HCT116 (cell line): ENCODE data around the gene TAB3.

ENCODE experiments used
- CBX3 ChIP-seq: IDR thresholded peaks from 2 replicates; pipeline ENCODE4 v1.6.1; 2012; ENCODE audit warnings: low read depth
- CTCF ChIP-seq, 3 experiments: fragments of 200-600 bp in 1 of 3; sonication (generic) in 1 of 3; IDR thresholded peaks in 2 of 3; conservative IDR thresholded peaks in 1 of 3; 2 replicates each; pipeline ENCODE4 v1.5.1; 2012 to 2017; ENCODE audit warnings: low read depth in 2 of 3, low read length in 2 of 3, antibody characterized with exemption in 1 of 3, borderline replicate concordance in 1 of 3, control low read depth in 1 of 3, mild to moderate bottlenecking in 1 of 3, mixed read lengths in 1 of 3, mixed run types in 1 of 3, moderate library complexity in 1 of 3; ENCODE audit not compliant: insufficient read depth in 1 of 3
- EZH2phosphoT487 ChIP-seq: fragments of 200-600 bp; IDR thresholded peaks from 2 replicates; pipeline ENCODE4 v1.6.1; 2018; ENCODE audit warnings: antibody characterized with exemption, borderline replicate concordance
- JUND ChIP-seq: IDR thresholded peaks from 2 replicates; pipeline ENCODE4 v1.6.1; 2012
- MAX ChIP-seq: IDR thresholded peaks from 2 replicates; pipeline ENCODE4 v1.6.1; 2012
- POLR2A ChIP-seq: IDR thresholded peaks from 2 replicates; pipeline ENCODE4 v1.7.0; 2011; ENCODE audit warnings: borderline replicate concordance; ENCODE audit not compliant: insufficient read depth, insufficient read length; ENCODE audit errors: extremely low read depth
- POLR2AphosphoS5 ChIP-seq: IDR thresholded peaks from 2 replicates; pipeline ENCODE4 v1.6.1; 2011; ENCODE audit warnings: mild to moderate bottlenecking, low read depth, low read length, moderate library complexity
- RAD21 ChIP-seq: IDR thresholded peaks from 2 replicates; pipeline ENCODE4 v1.6.1; 2012; ENCODE audit warnings: low read depth, mild to moderate bottlenecking
- SIN3A ChIP-seq: IDR thresholded peaks from 2 replicates; pipeline ENCODE4 v1.6.1; 2012; ENCODE audit warnings: low read depth
- TCF7L2 ChIP-seq: IDR thresholded peaks from 2 replicates; pipeline ENCODE4 v1.7.0; 2011; ENCODE audit warnings: borderline replicate concordance, inconsistent platforms; ENCODE audit not compliant: insufficient read depth, insufficient read length; ENCODE audit errors: extremely low read depth

GRCh38 chrX:30812326-30812725 is 76.7 kb downstream of the TAB3 start:
- TF ChIP-seq POLR2A (no peak), EZH2phosphoT487 (no peak), CTCF (IDR thresholded peaks at IDR 0.05 in 2 of 3, conservative IDR thresholded peaks at IDR 0.05 in 1 of 3; ENCODE audit: borderline replicate concordance in 1 of 3, insufficient read depth in 1 of 3, low read depth in 2 of 3, low read length in 2 of 3) (no peak), SIN3A (no peak), MAX (no peak), RAD21 (no peak), JUND (no peak), POLR2AphosphoS5 (no peak), TCF7L2 (no peak), CBX3 (no peak)
